Measurements from ENCODE around the gene HAPLN3.
"Not testable (repeated sequence)": the region's sequence is repeated elsewhere in the genome, so short reads cannot be mapped to it uniquely, and the experiment has no call there.

DNA sequence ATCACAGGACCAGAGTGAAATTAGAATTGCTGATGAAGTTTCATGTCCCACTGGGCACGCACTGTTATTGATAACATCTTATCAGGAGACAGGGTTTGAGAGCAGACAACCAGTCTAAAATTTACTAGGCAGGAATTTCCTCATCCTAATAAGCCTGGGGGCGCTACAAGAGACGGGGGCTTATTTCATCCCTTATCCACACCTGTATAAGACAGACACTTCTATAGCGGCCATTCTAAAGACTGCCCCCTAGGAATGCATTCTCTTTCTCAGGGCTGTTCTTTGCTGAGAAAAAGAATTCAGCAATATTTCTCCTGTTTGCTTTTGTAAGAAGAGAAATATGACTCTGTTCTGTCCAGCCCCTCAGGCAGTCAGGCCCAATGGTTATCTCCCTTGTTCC is 39.1 kb upstream of the HAPLN3 start:
- TF ChIP-seq, protein P1, sequence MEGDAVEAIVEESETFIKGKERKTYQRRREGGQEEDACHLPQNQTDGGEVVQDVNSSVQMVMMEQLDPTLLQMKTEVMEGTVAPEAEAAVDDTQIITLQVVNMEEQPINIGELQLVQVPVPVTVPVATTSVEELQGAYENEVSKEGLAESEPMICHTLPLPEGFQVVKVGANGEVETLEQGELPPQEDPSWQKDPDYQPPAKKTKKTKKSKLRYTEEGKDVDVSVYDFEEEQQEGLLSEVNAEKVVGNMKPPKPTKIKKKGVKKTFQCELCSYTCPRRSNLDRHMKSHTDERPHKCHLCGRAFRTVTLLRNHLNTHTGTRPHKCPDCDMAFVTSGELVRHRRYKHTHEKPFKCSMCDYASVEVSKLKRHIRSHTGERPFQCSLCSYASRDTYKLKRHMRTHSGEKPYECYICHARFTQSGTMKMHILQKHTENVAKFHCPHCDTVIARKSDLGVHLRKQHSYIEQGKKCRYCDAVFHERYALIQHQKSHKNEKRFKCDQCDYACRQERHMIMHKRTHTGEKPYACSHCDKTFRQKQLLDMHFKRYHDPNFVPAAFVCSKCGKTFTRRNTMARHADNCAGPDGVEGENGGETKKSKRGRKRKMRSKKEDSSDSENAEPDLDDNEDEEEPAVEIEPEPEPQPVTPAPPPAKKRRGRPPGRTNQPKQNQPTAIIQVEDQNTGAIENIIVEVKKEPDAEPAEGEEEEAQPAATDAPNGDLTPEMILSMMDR (IDR thresholded peaks at IDR 0.05) = not testable (repeated sequence)
- not testable (repeated sequence) for TF ChIP-seq JUNB (IDR thresholded peaks at IDR 0.05); POLR2A (IDR thresholded peaks at IDR 0.05; ENCODE audit: low read length)

All from A549 (cell line).